HPDE6-E6E7 (cell line): Measurements from ENCODE around the gene CAD.

ENCODE experiments used
- DNase-seq: peaks from one replicate; pipeline ENCODE4 v3.0.0; 2011; ENCODE audit warnings: missing footprints; ENCODE audit errors: extremely low spot score

The CAD gene

GRCh38 chr2:27198627-27199026 is 18.5 kb upstream of the CAD start:
- DNase-seq: no peak

DNA sequence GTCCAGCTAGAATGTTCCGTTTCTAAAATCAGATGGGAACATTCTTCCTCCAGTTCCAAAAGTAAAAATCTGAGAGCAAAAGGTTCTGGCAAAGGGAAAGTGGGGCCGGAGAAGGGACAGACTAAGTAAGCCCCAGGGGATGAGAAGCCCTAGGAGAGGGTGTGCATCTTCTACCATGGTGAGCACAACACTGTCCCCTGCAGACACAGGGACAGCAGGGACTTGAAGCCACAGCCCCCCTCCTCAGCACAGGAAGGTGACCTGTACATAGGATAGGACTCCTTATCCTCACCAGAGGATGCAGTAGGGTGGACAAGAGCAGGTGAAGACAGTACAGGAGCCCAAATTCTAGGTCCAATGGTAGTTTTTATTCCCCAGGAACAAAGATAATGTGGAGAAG is 17.9 kb upstream of the CAD start:
- no peak for DNase-seq

- DNase-seq: no peak
Measured at GRCh38 chr2:27201675-27202074, 15.5 kb upstream of the CAD start.

DNA sequence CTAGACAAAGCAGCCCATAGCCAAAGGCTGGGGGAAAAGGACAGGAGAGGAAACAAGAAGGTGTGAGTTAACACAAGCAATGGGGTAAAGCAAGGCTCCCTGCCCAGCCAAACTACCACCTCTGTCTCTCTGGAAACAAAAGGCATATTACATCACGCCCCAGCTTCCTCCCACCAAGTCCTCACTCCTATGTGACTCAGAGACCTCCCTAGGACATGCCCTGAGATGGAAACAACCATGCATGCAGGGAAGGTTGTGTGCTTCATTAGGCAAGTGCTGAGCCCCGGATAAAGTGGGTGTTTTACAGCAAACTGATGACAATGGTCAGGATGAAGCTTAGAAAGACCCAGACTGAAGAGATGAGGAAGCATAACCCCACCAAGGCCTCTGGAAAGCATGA is 14.3 kb upstream of the CAD start:
- no peak for DNase-seq

GRCh38 chr2:27203741-27204140 is 13.4 kb upstream of the CAD start:
- no peak for DNase-seq

DNA sequence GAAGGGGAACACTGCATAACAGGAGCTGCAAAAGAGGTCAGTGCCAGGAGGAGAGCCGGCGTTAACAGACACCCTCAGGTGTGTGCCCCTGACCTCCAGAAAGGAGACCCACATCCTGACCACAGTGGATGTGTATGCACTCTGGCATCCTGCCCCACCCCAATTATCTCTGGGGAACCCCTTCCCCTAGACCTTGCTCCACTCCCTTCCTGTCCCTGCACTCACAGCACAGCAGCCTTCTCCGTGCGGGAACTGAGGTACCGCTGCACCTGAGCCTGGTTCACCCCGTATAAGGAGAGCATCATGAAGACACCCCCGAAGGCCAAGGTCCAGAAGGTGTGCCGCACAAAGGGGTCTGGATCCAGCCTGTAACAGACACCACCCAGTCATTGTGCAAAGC is 12.6 kb upstream of the CAD start:
- no peak for DNase-seq

DNA sequence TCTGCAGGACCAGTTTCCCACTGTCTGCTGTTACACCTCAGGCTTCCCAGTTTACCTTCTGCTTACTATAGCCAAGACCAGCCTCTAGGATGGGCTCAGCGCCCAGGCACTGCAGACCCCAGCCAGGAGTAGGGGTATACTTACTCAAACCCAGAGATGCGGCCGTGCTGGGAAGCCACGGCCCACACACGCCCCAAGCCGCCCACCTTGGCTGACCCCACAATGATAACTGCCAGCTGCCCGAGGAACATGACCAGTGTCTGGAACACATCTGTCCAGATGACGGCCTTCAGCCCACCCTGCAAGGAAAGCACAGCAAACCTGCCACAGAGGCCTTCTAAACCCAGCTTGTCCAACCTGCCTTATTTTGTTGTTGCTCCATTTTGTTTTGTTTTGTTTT is 12.0 kb upstream of the CAD start:
- no peak for DNase-seq

- no peak for DNase-seq
Measured at GRCh38 chr2:27206346-27206745, 10.8 kb upstream of the CAD start.

DNA sequence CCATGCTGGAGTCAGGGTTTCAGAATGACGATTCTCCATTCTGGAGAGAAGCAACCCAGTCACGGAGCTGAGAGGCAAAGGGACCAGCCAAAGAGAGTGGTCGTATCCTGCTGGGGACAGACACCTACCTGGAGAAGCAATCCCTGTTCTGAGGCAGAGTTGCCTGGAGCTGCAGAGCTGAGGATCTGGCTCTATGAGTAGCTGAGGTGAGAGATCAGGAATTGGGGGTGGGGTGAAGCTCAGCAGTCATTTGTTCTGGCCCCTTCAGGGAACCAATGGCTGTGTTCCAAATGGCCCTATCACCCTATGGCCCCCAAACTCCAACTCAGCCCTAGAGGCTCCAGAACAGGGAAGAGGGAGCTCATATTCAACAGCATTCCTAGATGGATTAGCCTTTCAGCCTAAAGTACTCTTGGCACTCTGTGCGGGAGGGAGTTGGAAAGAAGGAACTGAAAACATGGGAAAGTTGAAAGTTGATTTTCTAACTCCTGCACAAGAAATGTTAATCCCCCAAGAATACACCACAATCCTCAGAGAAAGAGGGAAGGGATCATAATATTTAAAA is 8.6 kb upstream of the CAD start:
- DNase-seq: no peak

DNA sequence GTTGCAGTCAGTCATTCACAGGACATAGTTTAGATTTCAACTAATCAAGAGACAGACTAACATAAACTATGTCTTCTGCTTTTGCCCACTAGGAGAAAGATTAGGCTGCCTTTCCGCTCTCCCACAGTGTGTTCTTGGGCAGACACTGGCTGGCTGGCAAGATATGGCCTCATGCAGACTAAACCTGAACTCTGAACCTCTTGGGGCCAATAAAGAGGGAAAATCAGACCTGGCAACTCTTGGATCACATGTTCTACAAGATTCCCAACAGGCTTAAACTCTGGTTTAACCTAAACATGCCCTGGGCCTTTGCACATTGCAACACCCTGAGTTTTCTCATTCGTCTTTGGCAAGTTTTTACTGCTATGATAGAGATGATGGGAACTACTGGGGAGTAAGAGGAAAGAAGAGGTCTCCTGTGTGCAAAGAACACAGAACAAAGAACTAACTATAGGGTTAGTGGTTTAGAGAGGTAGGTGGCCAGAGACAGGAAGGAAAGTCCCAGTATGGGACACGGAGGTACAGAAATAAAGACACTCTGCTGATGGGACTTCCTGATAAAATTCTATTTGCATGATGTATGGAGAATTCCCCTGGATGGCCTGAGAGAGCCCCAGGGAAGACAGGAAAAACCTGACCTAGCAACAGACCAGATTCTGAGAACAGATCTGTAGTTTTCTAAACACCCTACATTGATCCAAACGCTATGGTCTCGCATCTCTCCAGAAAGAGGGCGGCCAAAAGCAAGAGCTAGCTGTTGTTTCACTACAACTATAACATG is 7.4 kb upstream of the CAD start:
- DNase-seq: no peak

GRCh38 chr2:27211241-27211942 is 5.8 kb upstream of the CAD start:
- DNase-seq: peak; percentile 40

DNA sequence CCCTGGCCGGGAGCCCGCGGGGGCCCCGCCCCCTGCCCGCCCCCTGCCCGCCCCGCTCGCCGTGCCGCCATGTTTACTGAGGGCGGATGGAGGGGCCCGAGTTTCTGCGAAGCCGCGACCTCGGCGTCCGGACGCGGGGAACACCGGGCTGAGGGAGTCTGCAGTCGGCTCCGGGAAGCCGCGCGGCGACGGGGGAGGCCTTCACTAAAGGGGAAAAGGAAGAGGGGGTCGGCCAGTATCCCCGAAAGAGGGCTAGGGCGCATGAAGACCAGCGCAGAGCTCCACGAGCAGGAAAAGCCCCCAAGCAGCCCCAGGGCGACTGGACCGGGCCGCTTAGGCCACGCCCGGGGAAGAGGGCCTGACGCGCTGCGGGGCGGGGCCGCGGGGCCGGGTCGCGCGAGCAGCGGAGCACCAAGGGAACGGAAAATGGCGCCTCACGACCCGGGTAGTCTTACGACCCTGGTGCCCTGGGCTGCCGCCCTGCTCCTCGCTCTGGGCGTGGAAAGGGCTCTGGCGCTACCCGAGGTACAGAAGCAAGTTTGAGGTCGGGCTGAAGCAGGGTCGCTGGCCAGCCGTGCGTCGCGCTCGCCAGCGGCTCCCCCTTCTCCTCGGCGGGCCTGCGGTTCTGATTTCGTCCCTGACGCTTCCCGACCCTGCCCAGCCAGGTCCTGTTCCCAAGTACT is 5.1 kb upstream of the CAD start, which contains the start of the genes ATRAID and SLC5A6:
Gene ATRAID, plus strand, starts transcription at position 99 of the 683 bp plus-strand sequence. Its CDS starts 328 bp downstream, at position 427.
Gene SLC5A6, minus strand, starts transcription at position 326 of the 683 bp plus-strand sequence. CDS start 4,618 bp downstream, outside the sequence.
- peak; percentile 88 for DNase-seq

DNA sequence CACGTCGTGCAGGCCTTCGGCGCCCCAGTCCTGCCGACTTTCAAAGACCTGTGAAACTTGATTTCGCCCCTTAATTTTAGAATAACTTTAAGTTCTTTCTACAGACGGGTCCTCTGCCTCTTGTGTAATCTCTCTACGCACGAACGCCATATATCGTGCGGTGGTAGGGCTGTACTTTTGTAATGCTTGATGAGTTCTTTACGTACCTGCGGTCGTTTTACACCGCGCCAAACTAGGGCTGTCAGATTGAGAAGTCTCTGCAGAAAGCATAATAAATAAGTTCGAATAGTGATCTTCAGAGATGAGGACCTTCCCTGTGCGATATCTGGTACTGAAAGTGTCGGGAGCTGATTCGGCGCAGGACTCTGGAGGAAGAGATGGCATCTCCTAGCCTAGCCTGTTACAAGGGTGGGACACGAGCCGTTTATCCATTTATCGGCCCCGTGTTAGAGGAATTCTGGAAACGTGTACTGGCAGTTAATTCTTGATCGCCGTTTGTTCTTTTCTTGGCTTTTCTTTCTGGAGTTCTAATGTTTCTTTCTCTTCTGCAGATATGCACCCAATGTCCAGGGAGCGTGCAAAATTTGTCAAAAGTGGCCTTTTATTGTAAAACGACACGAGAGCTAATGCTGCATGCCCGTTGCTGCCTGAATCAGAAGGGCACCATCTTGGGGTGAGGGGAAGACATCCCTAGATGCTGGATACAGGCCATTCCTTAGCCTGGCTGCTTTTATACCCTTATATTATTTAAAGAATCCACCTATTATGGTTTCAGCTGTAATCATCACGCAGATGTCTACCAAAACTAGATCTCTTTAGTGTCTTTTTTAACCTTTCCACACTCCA is 4.3 kb upstream of the CAD start:
- no peak for DNase-seq

DNA sequence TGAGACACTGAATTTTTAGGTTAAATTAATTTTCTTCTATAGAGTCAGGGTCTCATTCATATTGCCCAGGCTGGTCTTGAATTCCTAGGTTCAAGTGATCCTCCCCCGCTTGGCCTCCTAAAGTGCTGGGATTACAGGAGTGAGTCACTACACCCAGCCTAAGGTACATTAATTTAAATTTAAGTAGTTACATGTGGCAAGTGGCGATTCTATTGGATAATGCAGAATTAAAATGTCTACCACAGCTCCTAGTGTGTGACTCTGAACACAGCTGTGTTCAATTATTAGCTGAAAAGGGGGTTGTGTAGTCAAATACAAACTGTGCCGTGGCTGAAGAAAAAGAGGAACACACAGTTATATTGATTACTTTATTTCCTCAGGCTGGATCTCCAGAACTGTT is 2.2 kb upstream of the CAD start:
- DNase-seq: no peak

- DNase-seq: no peak
Measured at GRCh38 chr2:27216416-27217137, 592 bp upstream of the CAD start.

- DNase-seq: no peak
Measured at GRCh38 chr2:27218614-27219013, 1.4 kb downstream of the CAD start.

DNA sequence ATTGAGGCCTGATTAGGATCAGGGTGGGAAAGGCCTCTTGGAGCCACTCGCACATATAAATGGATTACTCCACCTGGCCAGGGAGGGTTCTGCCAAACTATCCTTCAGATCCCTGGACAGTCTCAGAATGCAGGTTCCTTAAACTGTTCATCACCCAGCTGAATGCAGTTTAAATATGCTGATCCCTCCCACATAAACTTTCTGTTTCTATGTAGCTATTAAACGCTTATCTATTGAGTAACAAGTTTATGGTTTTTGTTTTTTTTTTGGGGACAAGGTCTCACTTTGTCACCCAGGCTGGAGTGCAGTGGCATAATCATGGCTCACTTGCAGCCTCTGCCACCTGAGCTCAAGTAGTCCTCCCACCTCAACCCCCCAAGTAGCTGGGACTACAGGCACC is 1.9 kb downstream of the CAD start:
- no peak for DNase-seq

DNA sequence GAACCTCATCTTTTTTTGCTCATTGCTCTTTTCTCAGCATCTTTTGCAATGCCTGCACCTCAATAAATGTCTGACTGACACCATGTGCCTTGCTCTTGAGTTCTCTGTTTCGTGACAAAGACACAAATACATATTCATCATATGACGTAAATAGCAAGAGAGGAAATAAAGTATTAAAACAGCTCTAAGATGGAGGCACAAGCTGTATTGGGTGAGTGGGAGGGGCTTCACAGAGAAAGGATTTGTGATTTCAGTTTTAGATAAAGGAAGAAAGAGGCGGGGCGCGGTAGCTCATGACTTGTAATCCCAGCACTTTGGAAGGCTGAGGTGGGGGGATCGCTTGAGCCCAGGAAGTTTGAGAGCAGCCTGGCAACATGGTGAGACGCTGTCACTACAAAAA is 2.9 kb downstream of the CAD start:
- DNase-seq: no peak

DNA sequence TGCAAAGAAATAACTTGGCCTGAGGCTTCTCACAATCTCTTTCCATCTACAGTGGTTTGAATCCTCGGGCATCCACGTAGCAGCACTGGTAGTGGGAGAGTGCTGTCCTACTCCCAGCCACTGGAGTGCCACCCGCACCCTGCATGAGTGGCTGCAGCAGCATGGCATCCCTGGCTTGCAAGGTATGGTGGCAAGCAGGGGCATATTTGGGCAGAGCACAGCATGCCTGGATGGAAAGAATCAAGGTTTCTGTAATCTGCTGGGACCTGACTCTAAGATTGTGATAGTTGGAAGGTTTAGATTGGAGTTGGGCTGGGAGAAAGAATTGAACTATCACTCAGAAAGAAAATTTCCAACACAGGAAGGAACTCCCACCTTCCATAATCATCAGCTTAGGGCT is 4.0 kb downstream of the CAD start:
- DNase-seq: no peak

GRCh38 chr2:27222407-27222806 is 5.2 kb downstream of the CAD start:
- no peak for DNase-seq

- DNase-seq: no peak
Measured at GRCh38 chr2:27223416-27223815, 6.2 kb downstream of the CAD start.
